Midbrain (tissue), 1 donor: Measurements from ENCODE around the gene HEG1.

Experiments
- DNase-seq: peaks from one replicate; lab custom pipeline; 2025; lab: John Stamatoyannopoulos, UW

HEG1 gene

GRCh38 chr3:125050488-125051090 is 5.2 kb downstream of the HEG1 start:
- no peak for DNase-seq

GRCh38 chr3:125048282-125048681 is 7.5 kb downstream of the HEG1 start:
- no peak for DNase-seq

- no peak for DNase-seq
These were observed 9.8 kb downstream of the HEG1 start for GRCh38 chr3:125045965-125046364.

- no peak for DNase-seq
These were observed 10.6 kb downstream of the HEG1 start for GRCh38 chr3:125045194-125045593.

GRCh38 chr3:125043599-125044151 is 12.1 kb downstream of the HEG1 start:
- DNase-seq: no peak

- no peak for DNase-seq
These were observed 12.9 kb downstream of the HEG1 start for GRCh38 chr3:125042725-125043406.

- DNase-seq: peak; percentile 55
These were observed 16.4 kb downstream of the HEG1 start for GRCh38 chr3:125039131-125040100.

DNA sequence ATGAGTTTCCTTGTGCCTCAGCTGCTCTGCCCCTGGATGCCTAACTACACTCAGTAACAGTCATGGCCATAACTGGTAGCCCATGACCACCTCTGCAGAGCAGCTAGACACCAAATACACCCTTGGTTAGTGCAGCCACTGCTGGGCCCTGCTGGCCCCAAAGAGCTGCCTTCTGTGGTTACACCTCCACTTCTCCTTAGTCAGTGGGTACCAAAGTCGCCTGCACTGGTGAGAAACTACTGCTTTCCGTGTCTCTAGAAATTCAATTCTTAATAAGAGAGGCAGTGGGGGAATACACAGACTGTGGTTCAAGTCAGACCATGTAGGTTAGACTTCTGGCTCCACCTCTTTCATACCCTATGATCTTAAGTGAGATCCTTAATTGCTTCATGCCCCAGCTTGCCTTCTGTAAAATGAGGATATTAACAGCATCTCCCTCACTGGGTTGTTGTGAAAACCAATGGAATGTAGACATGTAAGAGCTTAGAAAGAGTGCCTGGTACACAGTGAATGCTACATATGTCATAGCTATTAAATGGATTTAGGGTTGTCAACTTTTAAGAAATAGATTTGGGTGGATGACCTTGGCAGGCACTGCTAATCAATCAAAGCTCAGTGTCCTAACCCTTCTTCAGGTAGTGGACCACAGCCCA is 18.2 kb downstream of the HEG1 start:
- DNase-seq: no peak

- DNase-seq: no peak
These were observed 20.6 kb downstream of the HEG1 start for GRCh38 chr3:125035217-125035616.

- no peak for DNase-seq
These were observed 22.2 kb downstream of the HEG1 start for GRCh38 chr3:125033616-125034015.

GRCh38 chr3:125033135-125033534 is 22.7 kb downstream of the HEG1 start:
- DNase-seq: no peak

- no peak for DNase-seq
These were observed 23.1 kb downstream of the HEG1 start for GRCh38 chr3:125032683-125033082.

GRCh38 chr3:125032100-125032643 is 23.6 kb downstream of the HEG1 start:
- DNase-seq: no peak

- no peak for DNase-seq
These were observed 24.3 kb downstream of the HEG1 start for GRCh38 chr3:125031544-125031943.

DNA sequence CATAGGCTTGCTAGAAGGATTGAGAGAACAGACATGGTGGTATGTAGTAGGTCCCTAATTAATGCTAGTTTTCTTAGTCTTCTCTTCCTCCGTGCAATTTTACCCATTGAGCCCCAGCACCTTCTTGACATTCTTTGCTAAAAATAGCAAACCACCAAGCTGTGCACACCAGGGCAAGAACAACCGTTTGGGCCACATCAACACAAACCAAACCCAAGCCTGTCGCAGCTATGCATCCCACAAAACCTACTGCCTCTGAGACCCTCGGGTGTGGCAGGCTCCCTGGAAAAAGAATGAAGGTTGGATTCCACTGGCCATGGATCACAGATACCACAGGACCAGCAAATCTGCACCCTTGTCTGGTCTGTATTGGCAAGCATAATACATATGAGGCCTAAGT is 27.1 kb downstream of the HEG1 start:
- DNase-seq: no peak

GRCh38 chr3:125025642-125026041 is 30.2 kb downstream of the HEG1 start:
- DNase-seq: no peak

- DNase-seq: peak; percentile 16
These were observed 31.0 kb downstream of the HEG1 start for GRCh38 chr3:125024817-125025216.

GRCh38 chr3:125023833-125024555 is 31.8 kb downstream of the HEG1 start:
- no peak for DNase-seq

DNA sequence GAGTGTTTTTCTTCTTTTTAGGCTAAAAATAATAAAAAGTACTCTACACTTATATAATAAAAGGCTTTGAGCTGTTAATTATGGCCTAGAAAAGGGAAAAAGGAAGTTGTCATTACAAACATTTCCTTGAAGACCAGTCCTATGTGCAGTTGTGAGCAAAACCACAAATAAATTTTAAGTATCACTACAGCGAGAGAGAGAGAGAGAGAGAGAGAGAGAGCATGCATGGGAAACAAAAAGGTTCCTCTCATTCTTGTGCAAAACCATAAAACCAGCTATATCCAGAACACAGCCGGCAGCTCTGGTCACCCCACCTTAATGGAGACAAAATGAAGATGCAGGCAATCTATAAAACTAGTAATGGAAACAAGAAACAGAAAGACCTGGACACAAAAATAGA is 33.6 kb downstream of the HEG1 start:
- no peak for DNase-seq

DNA sequence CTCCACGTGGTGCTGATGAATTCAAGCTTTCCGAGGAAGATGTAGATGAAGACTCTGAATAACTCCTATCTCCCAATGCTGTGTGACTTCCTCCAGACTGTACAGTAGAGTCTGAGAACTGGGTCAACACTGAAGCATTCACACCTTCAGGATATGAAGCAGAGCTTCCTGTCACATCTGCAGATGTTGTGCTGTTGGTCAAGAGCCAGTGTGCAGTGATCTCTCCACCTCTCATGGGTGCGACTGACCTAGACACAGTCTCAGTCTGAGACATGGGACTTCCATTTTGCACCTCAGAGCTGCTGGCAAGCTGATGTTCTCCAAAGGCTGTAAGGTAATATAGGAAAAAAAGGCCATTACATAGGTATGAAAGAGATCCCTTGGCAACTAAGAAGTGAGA is 36.5 kb downstream of the HEG1 start:
- DNase-seq: no peak

- DNase-seq: no peak
These were observed 38.4 kb downstream of the HEG1 start for GRCh38 chr3:125017406-125017805.
